Hepatocyte (in vitro differentiated cells): ENCODE measurements around the gene ACOXL.

Experiments used
- CTCF ChIP-seq: fragments of 200-600 bp; sonication (generic); IDR thresholded peaks from 2 replicates; pipeline ENCODE4 v1.5.1; 2016; ENCODE audit warnings: antibody characterized with exemption, mild to moderate bottlenecking; ENCODE audit not compliant: poor library complexity
- EZH2 ChIP-seq: fragments of 200-600 bp; sonication (generic); IDR thresholded peaks from 2 replicates; pipeline ENCODE4 v1.6.1; 2016; ENCODE audit warnings: antibody characterized with exemption, mild to moderate bottlenecking, borderline replicate concordance
- EZH2phosphoT487 ChIP-seq: fragments of 200-600 bp; sonication (generic); IDR thresholded peaks from one replicate; pipeline ENCODE4 v1.6.1; 2018; ENCODE audit warnings: antibody characterized with exemption, mild to moderate bottlenecking, low read depth, moderate library complexity; ENCODE audit not compliant: unreplicated experiment, severe bottlenecking

GRCh38 chr2:111135237-111135909 lies 403.0 kb downstream of the ACOXL start:
- TF ChIP-seq CTCF (no peak), EZH2phosphoT487 (no peak), EZH2 (no peak)
